HuH-7.5 (cell line): ENCODE measurements around the gene NOP56.

ENCODE experiments used
- DNase-seq: peaks from one replicate; pipeline ENCODE4 v3.0.0; 2011; ENCODE audit warnings: low spot score

The NOP56 gene, protein sequence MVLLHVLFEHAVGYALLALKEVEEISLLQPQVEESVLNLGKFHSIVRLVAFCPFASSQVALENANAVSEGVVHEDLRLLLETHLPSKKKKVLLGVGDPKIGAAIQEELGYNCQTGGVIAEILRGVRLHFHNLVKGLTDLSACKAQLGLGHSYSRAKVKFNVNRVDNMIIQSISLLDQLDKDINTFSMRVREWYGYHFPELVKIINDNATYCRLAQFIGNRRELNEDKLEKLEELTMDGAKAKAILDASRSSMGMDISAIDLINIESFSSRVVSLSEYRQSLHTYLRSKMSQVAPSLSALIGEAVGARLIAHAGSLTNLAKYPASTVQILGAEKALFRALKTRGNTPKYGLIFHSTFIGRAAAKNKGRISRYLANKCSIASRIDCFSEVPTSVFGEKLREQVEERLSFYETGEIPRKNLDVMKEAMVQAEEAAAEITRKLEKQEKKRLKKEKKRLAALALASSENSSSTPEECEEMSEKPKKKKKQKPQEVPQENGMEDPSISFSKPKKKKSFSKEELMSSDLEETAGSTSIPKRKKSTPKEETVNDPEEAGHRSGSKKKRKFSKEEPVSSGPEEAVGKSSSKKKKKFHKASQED

DNA sequence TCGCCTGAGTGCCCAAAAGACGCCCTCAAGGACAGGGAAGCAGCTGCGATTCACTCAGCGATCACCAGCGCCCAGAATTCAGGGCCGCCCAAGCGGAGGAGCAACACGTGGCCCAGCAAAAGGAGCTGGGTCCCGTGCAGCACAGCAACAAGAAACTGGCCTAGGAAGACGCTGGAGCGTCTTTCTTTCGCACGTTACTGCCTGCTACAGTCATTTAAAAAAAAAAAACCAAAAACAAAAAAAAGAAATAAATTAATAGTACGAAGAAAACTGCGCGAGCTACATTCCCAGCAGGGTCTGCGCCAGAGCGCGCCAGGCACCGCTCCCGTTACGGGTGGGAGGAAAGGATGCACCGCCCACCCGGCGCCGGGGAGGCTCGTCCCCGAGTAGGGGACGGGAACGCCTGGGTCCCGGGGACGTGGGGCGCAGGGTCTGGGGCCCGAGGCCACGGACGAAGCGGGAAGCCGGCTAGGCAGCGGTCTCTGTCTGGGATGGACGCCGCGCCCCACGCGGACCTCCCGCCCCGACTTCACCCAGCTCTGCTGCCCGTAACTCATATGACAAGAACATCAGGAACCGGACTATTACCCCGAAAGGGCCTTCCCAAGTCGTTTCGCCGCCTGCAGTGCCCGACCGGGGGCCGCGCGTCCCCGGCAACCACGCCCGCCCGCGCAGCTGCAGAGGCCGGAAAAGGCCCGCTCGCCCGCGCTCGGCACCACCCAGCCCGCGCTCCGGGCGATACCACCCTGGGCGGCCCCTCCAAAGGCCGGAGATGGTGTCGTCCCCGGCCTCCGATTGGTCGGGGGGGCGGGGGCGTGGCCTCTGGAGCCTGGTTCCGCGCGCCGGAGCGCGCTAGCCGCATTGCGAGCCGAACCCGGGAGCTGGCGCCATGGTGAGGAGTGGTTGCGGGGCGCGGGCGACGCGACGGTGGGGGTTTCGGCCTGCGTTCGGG, at the start of gene NOP56:
TSS of gene NOP56 (plus strand) at position 861 of the 952 bp plus-strand sequence. CDS start at position 890, 29 bp downstream.
- DNase-seq, result peak; percentile 92

DNA sequence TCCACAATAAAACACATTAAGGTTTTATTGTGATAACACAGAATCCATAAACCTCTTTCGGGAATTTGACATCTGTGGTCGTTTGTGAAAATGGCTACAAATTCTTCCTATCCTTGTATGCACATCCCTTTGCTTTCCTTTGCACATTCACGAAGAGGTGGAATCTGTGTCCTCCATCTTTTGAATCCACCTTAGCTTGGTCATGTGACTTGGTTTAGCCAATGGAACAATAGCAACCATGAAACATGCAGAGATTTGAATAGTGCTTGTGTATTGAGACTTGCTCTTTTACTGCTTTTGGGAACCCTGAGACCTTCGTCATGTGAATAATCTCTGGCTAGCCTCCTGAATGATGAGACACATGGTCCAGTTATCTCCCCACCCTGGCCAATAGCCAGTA, 49.7 kb upstream of the NOP56 start:
- no peak for DNase-seq

DNA sequence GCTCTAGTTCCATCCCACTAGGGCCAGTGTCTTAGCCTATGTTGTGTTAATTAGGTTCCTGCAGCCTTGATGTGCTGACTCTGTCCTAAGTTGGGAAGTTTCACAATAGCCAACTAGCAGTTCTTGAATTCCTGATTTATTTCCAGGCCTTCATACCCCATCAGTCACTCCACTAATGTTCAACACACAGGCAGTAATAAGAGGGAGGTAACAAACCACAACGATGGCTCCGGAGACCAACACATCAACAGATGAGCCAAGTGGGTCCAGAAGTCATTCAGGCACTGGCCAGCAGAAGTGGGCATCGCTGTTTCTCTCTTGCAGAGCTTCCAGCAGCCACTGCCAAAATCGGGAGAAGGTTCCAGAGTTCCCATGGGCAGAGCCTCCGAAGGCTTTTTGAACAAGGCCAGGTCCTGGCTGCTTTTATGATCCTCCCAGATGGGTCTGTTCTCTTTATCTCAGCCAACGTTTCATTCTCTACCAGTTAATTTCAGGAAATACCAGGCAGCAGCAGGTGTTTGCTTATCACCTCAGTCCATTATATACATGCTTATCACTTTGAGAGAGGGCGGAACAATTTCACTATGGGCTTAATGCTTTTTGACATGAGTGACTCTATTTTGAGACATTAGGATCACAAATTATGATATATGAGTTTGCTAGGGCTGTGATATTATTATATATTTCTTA, 48.5 kb upstream of the NOP56 start:
- DNase-seq, result no peak

DNA sequence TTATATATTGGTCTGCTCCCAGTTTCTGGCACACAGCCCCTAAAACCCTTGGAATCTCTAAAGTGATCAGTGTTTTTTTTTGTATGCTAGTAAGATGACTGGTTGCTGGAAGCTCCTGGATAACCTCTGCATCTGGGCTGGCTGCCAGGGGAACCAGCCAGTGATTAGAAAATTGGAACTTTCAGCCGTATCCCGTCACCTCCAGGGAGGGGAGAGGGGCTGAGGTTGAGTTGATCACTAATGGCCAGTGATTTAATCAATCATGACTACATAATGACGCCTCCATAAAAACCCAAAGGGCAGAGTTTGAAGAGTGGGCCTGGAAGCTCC, 48.0 kb upstream of the NOP56 start:
- DNase-seq, result no peak

DNA sequence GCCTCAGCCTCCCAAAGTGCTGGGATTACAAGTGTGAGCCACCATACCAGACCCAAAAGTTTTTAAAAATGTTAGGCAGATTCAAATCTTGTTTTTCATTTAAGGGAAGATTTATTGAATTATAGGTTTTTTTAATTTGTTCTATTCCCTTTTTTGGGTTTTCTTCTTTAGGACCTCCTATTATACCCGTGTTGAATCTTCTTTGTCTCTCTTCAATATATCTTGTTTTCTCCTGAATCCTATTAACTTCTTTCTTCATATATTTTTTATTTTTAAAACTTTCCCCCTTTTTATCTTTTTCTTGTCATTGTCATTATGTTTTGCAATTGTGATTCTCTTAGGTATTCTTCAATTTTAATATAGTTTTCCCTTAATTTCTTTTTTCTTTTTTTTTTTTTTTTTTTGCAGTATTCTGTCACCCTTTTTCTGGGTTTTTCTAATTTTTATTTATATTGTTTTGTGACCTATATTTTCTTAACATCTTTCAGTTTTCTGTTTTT, 45.9 kb upstream of the NOP56 start:
- DNase-seq, result no peak

DNA sequence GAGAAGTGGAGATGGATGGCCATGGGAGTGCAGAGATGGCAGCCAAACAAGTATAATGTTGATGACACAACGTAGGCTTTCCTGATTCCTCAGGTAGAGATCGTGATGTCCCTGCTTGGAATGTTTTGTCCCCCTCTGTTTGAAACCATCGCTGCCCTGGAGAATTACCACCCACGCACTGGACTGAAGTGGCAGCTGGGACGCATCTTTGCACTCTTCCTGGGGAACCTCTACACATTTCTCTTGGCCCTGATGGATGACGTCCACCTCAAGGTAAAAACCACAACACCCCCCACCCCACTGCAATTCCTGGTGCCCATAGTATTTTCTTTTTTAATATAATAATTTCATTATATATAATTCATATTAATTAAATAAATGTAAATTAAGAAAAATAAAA, 42.1 kb upstream of the NOP56 start:
- no peak for DNase-seq

DNA sequence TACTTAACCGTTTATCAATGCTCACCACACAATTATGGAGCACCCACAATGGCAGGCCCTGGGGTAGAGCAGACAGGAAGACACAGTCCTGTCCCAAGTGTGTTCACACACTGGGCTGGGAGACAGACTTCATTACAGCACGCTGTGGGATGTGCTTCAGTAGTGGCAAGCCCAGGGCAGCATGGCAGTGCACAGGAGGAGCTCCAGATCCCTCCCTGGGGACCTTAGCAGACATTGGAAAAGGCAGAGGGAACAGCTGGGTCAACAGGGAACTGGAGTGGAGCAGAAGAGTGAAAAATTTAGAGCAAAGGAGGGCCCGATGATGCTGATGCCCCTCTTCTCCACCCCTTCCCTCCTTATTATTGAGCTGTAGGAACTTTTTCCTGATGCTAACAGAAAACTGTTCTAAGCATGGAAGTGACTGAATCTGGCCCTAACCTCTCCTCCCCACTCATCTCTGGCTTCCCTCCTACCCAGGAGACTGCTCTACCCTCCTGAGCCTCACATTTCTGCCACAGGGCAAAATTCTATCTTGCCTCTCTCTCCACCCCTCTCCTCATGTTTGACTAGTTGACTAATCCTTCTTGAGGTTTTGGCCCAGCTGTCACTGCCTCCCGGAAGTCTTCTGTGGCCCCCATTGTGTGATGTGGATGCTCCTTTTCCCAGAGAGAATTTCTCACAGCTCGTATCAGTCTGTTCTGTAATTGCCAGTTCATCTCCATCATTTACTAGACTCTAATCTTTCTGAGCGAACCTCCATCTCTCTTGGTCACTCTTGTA, 41.3 kb upstream of the NOP56 start:
- DNase-seq, result no peak

DNA sequence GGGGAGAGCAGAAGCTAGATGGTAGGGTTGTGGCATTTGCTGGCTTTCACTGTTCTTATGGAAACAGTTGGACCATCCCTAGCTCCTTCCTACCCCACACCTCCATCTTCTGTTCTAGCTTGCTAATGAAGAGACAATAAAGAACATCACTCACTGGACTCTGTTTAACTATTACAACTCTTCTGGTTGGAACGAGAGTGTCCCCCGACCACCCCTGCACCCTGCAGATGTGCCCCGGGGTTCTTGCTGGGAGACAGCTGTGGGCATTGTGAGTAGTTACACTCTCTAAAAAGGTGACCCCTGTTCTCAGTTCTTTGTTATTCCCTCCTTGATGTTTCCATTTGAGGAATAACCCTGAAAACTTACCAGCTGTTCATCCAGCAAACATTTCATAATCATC, 40.4 kb upstream of the NOP56 start:
- DNase-seq, result no peak

DNA sequence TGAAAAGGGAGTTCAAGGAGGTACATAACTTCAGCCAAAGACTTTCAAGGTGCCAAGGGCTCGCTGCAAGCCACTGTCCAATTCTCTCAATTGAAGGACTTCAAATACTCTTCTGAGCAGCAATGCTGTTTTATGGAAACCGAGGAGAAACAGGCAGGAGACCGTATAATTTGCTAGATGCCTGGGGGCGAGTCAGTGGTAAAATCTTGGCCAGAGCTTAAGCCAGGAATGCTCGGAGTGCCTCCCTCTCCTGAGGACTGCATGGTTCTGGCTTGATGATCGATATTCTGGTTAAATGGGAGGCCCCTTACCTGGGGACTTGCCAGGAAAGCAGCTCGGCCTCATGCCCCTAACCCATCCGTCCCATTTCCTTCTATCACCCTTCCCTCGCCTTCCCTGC, 35.8 kb upstream of the NOP56 start:
- no peak for DNase-seq

DNA sequence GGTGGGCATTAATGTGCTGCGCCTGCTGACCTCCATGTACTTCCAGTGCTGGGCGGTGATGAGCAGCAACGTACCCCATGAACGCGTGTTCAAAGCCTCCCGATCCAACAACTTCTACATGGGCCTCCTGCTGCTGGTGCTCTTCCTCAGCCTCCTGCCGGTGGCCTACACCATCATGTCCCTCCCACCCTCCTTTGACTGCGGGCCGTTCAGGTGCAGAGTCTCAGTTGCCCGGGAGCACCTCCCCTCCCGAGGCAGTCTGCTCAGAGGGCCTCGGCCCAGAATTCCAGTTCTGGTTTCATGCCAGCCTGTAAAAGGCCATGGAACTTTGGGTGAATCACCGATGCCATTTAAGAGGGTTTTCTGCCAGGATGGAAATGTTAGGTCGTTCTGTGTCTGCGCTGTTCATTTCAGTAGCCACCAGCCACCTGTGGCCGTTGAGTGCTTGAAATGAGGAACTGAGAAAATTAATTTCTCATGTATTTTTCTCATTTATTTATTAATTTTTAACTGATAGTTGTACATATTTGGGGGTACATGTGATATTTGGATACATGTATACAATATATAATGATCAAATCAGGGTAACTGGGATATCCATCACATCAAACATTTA, 35.2 kb upstream of the NOP56 start:
- DNase-seq, result no peak

DNA sequence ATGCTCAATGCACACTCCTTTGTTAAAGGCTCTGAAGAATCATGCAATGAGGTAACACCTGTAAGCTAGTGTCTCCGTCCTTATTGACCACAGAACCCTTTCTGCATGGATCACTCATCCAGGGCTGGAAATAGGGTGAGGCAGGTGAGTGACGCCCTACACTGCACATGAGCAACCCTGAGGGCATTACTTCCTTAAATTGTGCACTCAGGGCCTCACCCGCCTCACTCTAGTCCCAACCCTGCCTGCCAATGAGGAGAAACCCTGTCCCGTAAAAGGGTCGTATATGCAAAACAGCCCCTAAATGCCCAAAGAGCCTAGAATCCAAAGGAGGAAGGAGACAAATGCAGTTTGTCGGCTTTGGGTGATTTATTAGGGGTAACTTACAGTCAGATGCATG, 33.6 kb upstream of the NOP56 start:
- no peak for DNase-seq

DNA sequence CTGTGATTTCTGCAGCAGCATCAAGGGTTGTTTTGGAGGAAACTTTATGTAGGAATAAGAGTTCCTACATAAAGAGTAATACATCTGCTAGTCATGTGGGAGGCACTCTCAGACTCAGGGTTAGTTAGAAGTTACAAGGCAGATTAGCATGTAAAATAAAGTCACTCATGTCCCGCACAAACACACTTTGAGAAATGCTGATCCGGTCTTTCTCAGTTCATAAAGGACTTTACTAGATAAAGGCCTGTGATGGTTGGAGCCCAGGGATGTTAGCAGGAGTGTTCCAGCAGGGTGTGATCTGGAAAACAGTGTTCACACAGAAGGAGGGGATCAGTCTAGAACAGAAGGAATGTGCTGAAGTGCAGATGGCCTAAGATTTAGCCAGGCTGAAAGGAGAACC, 33.1 kb upstream of the NOP56 start:
- no peak for DNase-seq

DNA sequence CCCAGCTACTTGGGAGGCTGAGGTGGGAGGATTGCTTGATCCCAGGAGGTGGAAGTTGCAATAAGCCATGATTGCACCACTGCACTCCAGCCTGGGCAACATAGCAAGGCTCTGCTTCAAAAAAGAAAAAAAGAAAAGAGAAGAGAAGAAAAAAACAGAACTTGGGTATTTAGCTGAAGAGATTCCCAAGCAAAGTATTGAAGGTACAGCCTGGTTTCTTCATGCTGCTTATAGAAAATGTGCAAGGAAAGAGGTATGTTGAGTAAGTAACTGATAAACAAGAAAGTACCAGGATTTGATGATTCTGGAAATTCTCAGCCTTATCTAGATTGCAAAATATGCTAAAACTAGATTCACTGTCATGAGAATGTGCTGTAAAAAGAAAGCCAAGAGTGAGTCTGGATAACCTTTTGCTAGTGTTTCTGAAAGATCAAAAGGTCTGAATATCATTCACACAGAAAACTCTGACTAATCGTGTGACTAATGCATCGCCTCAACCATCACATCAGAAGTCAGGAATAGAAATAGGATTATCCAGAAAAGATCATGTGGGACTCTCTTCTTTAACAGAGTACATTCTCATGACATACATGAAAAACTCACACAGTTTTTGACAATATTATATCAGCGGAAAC, 32.4 kb upstream of the NOP56 start:
- no peak for DNase-seq

DNA sequence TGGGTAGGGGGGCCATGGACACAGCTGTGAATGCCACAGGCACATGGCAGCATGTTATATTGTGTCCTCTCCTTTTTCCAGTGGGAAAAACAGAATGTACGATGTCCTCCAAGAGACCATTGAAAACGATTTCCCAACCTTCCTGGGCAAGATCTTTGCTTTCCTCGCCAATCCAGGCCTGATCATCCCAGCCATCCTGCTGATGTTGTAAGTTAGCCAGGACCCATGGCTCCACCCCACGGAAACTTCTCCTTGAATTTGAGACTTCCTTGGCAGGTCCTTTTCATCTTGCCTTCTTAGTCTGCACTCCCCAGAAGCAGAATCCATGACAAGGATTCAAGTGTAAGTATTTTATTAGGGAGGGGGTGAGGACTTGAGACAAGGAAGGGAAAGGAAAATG, 28.2 kb upstream of the NOP56 start:
- no peak for DNase-seq

DNA sequence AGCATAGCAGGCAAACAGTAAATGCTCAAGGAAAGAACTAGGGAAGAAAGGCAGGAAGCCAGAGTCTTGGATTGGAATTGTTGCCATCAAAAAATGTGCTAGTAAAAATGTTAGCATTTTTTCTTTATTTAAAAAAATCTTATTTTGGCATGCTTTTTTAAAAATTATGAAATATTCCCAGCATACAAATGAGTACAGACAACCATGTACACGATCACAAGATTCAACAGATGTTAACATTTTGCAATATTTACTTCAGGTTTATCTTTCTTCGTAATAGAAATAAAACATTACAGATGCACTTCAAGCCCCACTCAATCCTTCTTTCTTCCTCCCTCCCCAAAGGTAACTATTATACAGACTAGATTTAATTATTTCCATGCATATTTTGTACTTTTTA, 27.4 kb upstream of the NOP56 start:
- no peak for DNase-seq

DNA sequence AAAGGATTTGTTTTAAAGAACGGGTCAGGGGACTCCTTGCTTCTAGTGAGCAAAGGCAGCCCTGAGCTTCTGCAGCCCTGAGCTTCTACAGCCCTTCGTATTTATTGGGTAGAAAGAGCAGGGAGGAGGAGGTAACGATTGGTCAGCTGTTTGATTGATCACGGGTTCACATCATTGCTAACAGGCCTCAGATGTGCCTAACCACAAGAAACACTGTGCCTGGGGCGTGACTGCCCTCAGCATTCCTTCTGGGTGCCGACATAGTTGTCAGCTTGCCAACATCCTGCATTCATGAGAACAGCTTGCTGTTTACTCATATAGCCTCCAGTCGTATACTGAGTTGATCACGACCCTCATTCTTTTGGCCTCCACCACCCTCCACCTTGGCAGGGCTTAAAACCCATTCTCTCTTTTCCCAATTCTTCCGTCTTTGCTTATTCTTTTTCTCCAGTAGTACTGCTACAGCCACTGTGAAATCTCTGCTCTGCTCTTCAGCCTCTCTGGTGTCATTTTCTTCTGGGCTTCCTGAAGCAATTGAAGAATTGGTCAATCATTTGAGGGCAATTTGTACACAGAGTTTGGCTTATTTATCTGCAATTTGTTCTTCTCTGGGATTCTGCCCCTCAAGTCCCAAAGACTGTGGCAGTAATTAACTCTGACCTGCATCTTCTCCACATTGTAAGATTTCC, 25.4 kb upstream of the NOP56 start:
- no peak for DNase-seq

DNA sequence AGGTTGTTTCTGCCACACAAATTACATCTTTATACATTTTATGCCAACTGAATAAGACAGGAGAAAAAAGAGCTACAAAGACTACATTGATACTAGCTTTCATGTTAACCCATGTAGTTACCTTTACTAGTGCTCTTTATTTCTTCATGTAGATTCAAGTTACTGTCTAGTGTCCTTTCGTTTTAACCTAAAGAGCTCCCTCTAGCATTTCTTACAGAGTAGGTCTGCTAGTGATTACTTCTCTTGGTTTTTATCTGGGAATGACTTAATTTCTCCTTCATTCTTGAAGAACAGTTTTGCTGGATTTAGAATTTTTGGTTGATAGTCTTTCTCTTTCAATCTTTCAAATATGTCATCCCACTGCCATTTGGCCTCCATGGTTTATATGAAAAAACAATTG, 21.2 kb upstream of the NOP56 start:
- no peak for DNase-seq

DNA sequence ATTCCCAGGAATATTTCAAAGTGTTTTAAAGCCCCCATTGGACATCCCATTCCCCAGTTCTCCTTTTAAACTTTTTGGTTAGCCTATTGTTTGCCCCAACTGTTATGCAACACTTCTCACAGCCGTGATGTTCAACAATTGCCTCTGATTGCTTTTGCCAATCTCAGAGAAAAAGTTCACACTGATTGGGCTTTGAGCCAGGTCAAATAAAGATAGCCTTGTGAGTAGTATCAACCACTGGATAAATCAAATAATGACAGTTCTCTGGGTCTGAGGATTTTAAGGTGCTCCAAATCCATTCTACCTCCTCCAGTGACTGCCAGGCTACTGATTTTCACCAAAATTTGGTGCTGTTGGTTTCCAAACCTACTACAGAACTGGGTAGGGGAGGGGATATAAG, 19.1 kb upstream of the NOP56 start:
- DNase-seq, result no peak

DNA sequence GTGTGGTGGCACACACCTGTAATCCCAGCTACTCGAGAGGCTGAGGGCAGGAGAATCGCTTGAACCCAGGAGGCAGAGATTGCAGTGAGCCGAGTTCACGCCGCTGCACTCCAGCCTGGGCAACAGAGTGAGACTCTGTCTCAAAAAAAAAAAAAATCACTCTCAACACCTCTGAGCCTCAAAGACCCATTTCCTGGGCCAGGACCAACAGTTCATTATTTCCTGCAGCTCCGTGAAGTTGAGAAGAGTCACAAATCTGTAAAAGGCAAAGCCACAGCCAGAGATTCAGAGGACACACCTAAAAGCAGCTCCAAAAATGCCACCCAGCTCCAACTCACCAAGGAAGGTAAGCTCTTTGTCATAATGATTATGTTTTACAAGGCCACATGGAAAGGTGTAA, 15.2 kb upstream of the NOP56 start:
- no peak for DNase-seq

DNA sequence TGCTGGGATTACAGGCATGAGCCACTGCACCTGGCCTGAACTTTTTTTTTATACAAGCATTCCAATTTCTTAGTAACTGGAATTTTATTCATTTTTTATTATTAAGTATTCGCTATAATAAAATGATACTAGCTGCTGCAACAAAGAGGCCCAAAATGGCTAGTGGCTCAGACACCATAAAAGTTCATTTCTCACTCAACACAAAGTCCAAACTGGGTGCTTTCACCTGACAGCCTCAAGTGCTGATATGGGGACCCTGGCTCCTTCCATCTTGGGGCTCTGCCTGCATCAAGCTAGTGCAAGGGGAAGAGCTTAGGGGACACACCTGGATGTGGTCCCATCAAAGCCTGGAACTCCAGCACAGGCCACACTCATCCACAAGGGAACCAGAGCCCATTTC, 12.2 kb upstream of the NOP56 start:
- no peak for DNase-seq
